Prostate gland (tissue), 2 donors: ENCODE data around the gene SENP3. TPM values are rescaled to one million over a fixed set of nuclear protein-coding genes. Genes with fewer than 3 reads are reported as not detected.

Experiments
- DNase-seq: peaks from one replicate; pipeline ENCODE4 v3.0.0-alpha.2; 2019; ENCODE audit warnings: low spot score
- H3K27ac ChIP-seq, 2 donors: fragments of 200-600 bp; sonication (generic); 2 replicates each; pipeline ENCODE4 v1.5.1; 2017 to 2019
- H3K27me3 ChIP-seq: fragments of 200-600 bp; sonication (generic); replicated peaks from 2 replicates; pipeline ENCODE4 v1.5.1; 2019; ENCODE audit not compliant: insufficient read depth
- H3K36me3 ChIP-seq, 2 donors: fragments of 200-600 bp; sonication (generic); 1 replicate in 1 of 2; 2 replicates in 1 of 2; pipeline versions ENCODE4 v1.5.1 to v1.8.1; 2017 to 2019
- H3K4me1 ChIP-seq: fragments of 200-600 bp; sonication (generic); replicated peaks from 2 replicates; pipeline ENCODE4 v1.5.1; 2019
- H3K4me3 ChIP-seq, 2 donors: fragments of 200-600 bp; sonication (generic); 2 replicates each; pipeline ENCODE4 v1.5.1; 2017 to 2019
- H3K9me3 ChIP-seq: fragments of 200-600 bp; sonication (generic); 2 replicates; pipeline ENCODE4 v1.5.1; 2017
- CTCF ChIP-seq, 4 experiments: fragments of 200-600 bp in 2 of 4; fragments of 450-650 bp in 2 of 4; sonication (generic) in 2 of 4; IDR thresholded peaks; 1 replicate in 3 of 4; 2 replicates in 1 of 4; pipeline ENCODE4 v1.5.1; 2016 to 2019; ENCODE audit warnings: antibody characterized with exemption in 4 of 4, mild to moderate bottlenecking in 2 of 4, moderate library complexity in 2 of 4
- POLR2A ChIP-seq: fragments of 450-650 bp; IDR thresholded peaks from one replicate; pipeline ENCODE4 v1.6.1; 2016; ENCODE audit warnings: antibody characterized with exemption, mild to moderate bottlenecking
- POLR2AphosphoS5 ChIP-seq: sonication (generic); formaldehyde crosslinking; IDR thresholded peaks from one replicate; pipeline ENCODE4 v1.6.1; 2017; ENCODE audit warnings: antibody characterized with exemption
- WGBS: methylation state at CpG from one replicate; pipeline ENCODE4 v1.1.5; 2018; 5-methylcytosine and 5-hydroxymethylcytosine counted together
- intact Hi-C: fragments of 100-400 bp; cut with DNase I; formaldehyde crosslinking; loops from one replicate; pipeline ENCODE4 v1.14.2; 2022
- total RNA-seq, 2 donors: library from RNA; depleted of rRNA; stranded (reverse); fragments of >200 nt; gene quantifications; one replicate each; pipeline ENCODE4 v1.1.0, GENCODE V29; 2016

SENP3 gene
- total RNA-seq, 2 donors from 2014 or later = 39.6 to 65.7 TPM

GRCh38 chr17:7583253-7584109 is 21.8 kb downstream of the SENP3 start, which contains the start of gene MPDU1:
MPDU1 (plus strand) TSS chr17:7583852; CDS start chr17:7583863, 11 bp downstream.
- intact Hi-C loops = no loop called here
- WGBS = 14% methylated on average over 69 of the region's 69 CpGs

GRCh38 chr17:7586673-7587419 is 25.1 kb downstream of the SENP3 start:
- Histone ChIP-seq H3K9me3 (no peaks in the 10 kb centered on the region), H3K4me3 (no peak overlapping the region), H3K4me1 (peaks cover 21% of the 10 kb centered on the region), H3K27me3 (no peaks in the 10 kb centered on the region), H3K27ac (no peak overlapping the region), H3K36me3 (no peaks in the 10 kb centered on the region)
- 63% methylated on average over 9 of the region's 9 CpGs for WGBS
- intact Hi-C loops = no loop called here
- no peak for DNase-seq
- TF ChIP-seq POLR2AphosphoS5 (no peak), CTCF (IDR thresholded peaks at IDR 0.05) (peak in 2 of 4 experiments; percentile 4 to 10)

More at GRCh38 chr17:7583253-7584109, 21.8 kb downstream of the SENP3 start, which contains the start of gene MPDU1:
- H3K27ac ChIP-seq = peak within 1 kb of the TSS; percentile 94 to 96
- no peaks in the 10 kb centered on the region for H3K9me3 ChIP-seq
- H3K4me1 ChIP-seq = peaks cover 18% of the 10 kb centered on the region
- DNase-seq = peak; percentile 96
- no peaks in the 10 kb centered on the region for H3K27me3 ChIP-seq
- TF ChIP-seq POLR2A (no peak), POLR2AphosphoS5 (peak; percentile 97), CTCF (IDR thresholded peaks at IDR 0.05) (peak in 2 of 4 experiments; percentile 9 to 34)
- no peaks in the 10 kb centered on the region for H3K36me3 ChIP-seq
- H3K4me3 ChIP-seq = peak within 1 kb of the TSS; percentile 38 to 60

- H3K27ac ChIP-seq = peak overlapping the region; percentile 76 to 84
- TF ChIP-seq POLR2A (peak; percentile 31), CTCF (IDR thresholded peaks at IDR 0.05) (no peak)
- no peaks in the 10 kb centered on the region for H3K27me3 ChIP-seq
- 49% methylated on average over 12 of the region's 12 CpGs for WGBS
- no peak overlapping the region for H3K4me3 ChIP-seq
- intact Hi-C loops = no loop called here
- peaks cover 15% of the 10 kb centered on the region for H3K4me1 ChIP-seq
- no peak for DNase-seq
- H3K9me3 ChIP-seq = no peaks in the 10 kb centered on the region
- H3K36me3 ChIP-seq = peaks cover 0 to 5% of the 10 kb centered on the region in 2 donors
Measured at GRCh38 chr17:7587420-7588151, 25.9 kb downstream of the SENP3 start.

GRCh38 chr17:7588553-7589203 is 27.0 kb downstream of the SENP3 start:
- Histone ChIP-seq H3K4me3 (peak overlapping the region; percentile 44), H3K27ac (peak overlapping the region; percentile 76 to 84), H3K9me3 (no peaks in the 10 kb centered on the region), H3K27me3 (no peaks in the 10 kb centered on the region), H3K36me3 (peaks cover 0 to 14% of the 10 kb centered on the region in 2 donors), H3K4me1 (peaks cover 7% of the 10 kb centered on the region)
- TF ChIP-seq CTCF (IDR thresholded peaks at IDR 0.05) (no peak), POLR2A (no peak), POLR2AphosphoS5 (no peak)
- intact Hi-C loops = no loop called here
- 25% methylated on average over 25 of the region's 30 CpGs for WGBS
- no peak for DNase-seq
